ENCODE data around the gene GSDMA.

GSDMA gene

GRCh38 chr17:39950871-39951348 lies 11.9 kb upstream of the GSDMA start:
- no peak overlapping the region for H3K4me3 ChIP-seq (replicated peaks; ENCODE audit: low read depth, low read length)
- DNase-seq (ENCODE audit: low read depth): peak; percentile 11

GRCh38 chr17:39951924-39952679 lies 10.7 kb upstream of the GSDMA start:
- peak overlapping the region; percentile 44 for H3K4me3 ChIP-seq (replicated peaks; ENCODE audit: low read depth, low read length)
- no peak for TF ChIP-seq CTCF (IDR thresholded peaks at IDR 0.05; ENCODE audit: low read length, missing control alignments)
- DNase-seq (ENCODE audit: low read depth): no peak

More at GRCh38 chr17:39950871-39951348, 11.9 kb upstream of the GSDMA start:
- no peak for TF ChIP-seq CTCF (IDR thresholded peaks at IDR 0.05; ENCODE audit: low read length, missing control alignments)

- peak overlapping the region; percentile 47 for H3K4me3 ChIP-seq (replicated peaks; ENCODE audit: low read depth, low read length)
- no peak for TF ChIP-seq CTCF (IDR thresholded peaks at IDR 0.05; ENCODE audit: low read length, missing control alignments)
Observed at GRCh38 chr17:39952680-39953470, 9.9 kb upstream of the GSDMA start.

GRCh38 chr17:39953471-39953888 lies 9.3 kb upstream of the GSDMA start:
- TF ChIP-seq CTCF (IDR thresholded peaks at IDR 0.05; ENCODE audit: low read length, missing control alignments): no peak
- no peak for DNase-seq (ENCODE audit: low read depth)
- peak overlapping the region; percentile 47 for H3K4me3 ChIP-seq (replicated peaks; ENCODE audit: low read depth, low read length)

More at GRCh38 chr17:39952680-39953470, 9.9 kb upstream of the GSDMA start:
- peak; percentile 95 for DNase-seq (ENCODE audit: low read depth)

- DNase-seq (ENCODE audit: low read depth): no peak
- no peak overlapping the region for H3K4me3 ChIP-seq (replicated peaks; ENCODE audit: low read depth, low read length)
- TF ChIP-seq CTCF (IDR thresholded peaks at IDR 0.05; ENCODE audit: low read length, missing control alignments): no peak
Observed at GRCh38 chr17:39954876-39955275, 7.9 kb upstream of the GSDMA start.

GRCh38 chr17:39955726-39956225 lies 7.0 kb upstream of the GSDMA start:
- H3K4me3 ChIP-seq (replicated peaks; ENCODE audit: low read depth, low read length): no peak overlapping the region
- no peak for TF ChIP-seq CTCF (IDR thresholded peaks at IDR 0.05; ENCODE audit: low read length, missing control alignments)
- no peak for DNase-seq (ENCODE audit: low read depth)
